Measurements from ENCODE around the gene LMTK3. TPM values are rescaled to one million over a fixed set of nuclear protein-coding genes. Genes with fewer than 3 reads are reported as not detected.

The LMTK3 gene
- total and polyA plus RNA-seq, 12 donors = 0.06 to 15.1 (median 2.2) TPM

GRCh38 chr19:48443731-48444128 is 67.9 kb downstream of the LMTK3 start:
- Histone ChIP-seq H3K27ac (no peak overlapping the region), H3K4me1 (replicated peaks in 1 of 2) (peaks cover 5 to 20% of the 10 kb centered on the region in 2 donors), H3K27me3 (peaks cover 5% of the 10 kb centered on the region), H3K4me3 (peak overlapping the region in 1 of 4 donors; percentile 86), H3K36me3 (replicated peaks in 1 of 2) (peaks cover 0 to 18% of the 10 kb centered on the region in 2 donors), H3K9me3 (replicated peaks in 1 of 3) (no peaks in the 10 kb centered on the region)
- intact Hi-C loops (cut with DNase I) = loop anchor here in 1 of 2 donors (10.0 kb wide), 1 partner anchor 49 kb away; the partner anchor contains the start of genes GRIN2D and KDELR1
- WGBS, 4 donors = 13 to 30% (median 25%) methylated on average over 3 to 45 of the region's 45 CpGs
- TF ChIP-seq, protein P1, sequence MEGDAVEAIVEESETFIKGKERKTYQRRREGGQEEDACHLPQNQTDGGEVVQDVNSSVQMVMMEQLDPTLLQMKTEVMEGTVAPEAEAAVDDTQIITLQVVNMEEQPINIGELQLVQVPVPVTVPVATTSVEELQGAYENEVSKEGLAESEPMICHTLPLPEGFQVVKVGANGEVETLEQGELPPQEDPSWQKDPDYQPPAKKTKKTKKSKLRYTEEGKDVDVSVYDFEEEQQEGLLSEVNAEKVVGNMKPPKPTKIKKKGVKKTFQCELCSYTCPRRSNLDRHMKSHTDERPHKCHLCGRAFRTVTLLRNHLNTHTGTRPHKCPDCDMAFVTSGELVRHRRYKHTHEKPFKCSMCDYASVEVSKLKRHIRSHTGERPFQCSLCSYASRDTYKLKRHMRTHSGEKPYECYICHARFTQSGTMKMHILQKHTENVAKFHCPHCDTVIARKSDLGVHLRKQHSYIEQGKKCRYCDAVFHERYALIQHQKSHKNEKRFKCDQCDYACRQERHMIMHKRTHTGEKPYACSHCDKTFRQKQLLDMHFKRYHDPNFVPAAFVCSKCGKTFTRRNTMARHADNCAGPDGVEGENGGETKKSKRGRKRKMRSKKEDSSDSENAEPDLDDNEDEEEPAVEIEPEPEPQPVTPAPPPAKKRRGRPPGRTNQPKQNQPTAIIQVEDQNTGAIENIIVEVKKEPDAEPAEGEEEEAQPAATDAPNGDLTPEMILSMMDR (IDR thresholded peaks at IDR 0.05) = no peak
- TF ChIP-seq POLR2A (IDR thresholded peaks at IDR 0.05) = no peak
- DNase-seq = no peak

GRCh38 chr19:48443256-48443655 is 68.4 kb downstream of the LMTK3 start:
- Histone ChIP-seq H3K4me3 (peak overlapping the region in 1 of 4 donors; percentile 86), H3K9me3 (replicated peaks in 1 of 3) (no peaks in the 10 kb centered on the region), H3K36me3 (replicated peaks in 1 of 2) (peaks cover 0 to 13% of the 10 kb centered on the region in 2 donors), H3K4me1 (replicated peaks in 1 of 2) (peaks cover 5 to 20% of the 10 kb centered on the region in 2 donors), H3K27me3 (peaks cover 5% of the 10 kb centered on the region), H3K27ac (no peak overlapping the region)
- DNase-seq = peak in 1 of 7 donors; percentile 23
- 10 to 22% (median 18%) methylated on average over 20 to 56 of the region's 60 CpGs; no CpG with 5 or more reads in 1 of the 4 donors for whole genome bisulfite sequencing, 4 donors
- intact Hi-C loops (cut with DNase I) = loop anchor here in 1 of 2 donors (10.0 kb wide), 1 partner anchor 48 kb away; the partner anchor contains the start of genes GRIN2D and KDELR1
- TF ChIP-seq, protein P1 (IDR thresholded peaks at IDR 0.05) = no peak
- TF ChIP-seq POLR2A (IDR thresholded peaks at IDR 0.05) = no peak

DNA sequence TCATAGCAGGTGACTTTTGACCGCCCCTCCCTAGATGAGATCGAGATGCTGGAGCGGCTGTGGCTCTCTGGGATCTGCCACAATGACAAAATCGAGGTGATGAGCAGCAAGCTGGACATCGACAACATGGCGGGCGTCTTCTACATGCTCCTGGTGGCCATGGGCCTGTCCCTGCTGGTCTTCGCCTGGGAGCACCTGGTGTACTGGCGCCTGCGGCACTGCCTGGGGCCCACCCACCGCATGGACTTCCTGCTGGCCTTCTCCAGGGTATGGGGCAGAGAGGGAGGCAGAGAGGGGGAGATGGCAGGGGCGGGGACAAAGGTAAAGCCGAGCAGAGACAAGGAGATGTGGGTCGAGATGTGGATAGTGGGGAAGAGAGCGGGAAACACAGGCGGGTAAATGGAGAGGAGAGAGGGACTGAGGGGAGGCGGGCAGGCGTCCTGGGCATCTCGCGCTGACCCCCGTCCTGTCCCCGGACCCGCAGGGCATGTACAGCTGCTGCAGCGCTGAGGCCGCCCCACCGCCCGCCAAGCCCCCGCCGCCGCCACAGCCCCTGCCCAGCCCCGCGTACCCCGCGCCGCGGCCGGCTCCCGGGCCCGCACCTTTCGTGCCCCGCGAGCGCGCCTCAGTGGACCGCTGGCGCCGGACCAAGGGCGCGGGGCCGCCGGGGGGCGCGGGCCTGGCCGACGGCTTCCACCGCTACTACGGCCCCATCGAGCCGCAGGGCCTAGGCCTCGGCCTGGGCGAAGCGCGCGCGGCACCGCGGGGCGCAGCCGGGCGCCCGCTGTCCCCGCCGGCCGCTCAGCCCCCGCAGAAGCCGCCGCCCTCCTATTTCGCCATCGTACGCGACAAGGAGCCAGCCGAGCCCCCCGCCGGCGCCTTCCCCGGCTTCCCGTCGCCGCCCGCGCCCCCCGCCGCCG is 69.3 kb downstream of the LMTK3 start:
- WGBS, 4 donors = 37 to 68% (median 61%) methylated on average over 32 to 94 of the region's 94 CpGs
- H3K36me3 ChIP-seq (replicated peaks in 1 of 2) = peaks cover 0 to 5% of the 10 kb centered on the region in 2 donors
- peaks cover 5% of the 10 kb centered on the region for H3K27me3 ChIP-seq
- intact Hi-C loops (cut with DNase I) = loop anchor here in 1 of 2 donors (10.0 kb wide), 1 partner anchor 48 kb away; the partner anchor contains the start of genes GRIN2D and KDELR1
- no peak for DNase-seq
- H3K9me3 ChIP-seq (replicated peaks in 1 of 3) = no peaks in the 10 kb centered on the region
- TF ChIP-seq, protein P1 (IDR thresholded peaks at IDR 0.05) = no peak
- no peak for TF ChIP-seq POLR2A (IDR thresholded peaks at IDR 0.05)
- H3K4me3 ChIP-seq = no peak overlapping the region
- H3K27ac ChIP-seq = no peak overlapping the region
- peaks cover 5 to 20% of the 10 kb centered on the region in 2 donors for H3K4me1 ChIP-seq (replicated peaks in 1 of 2)

- Histone ChIP-seq H3K9me3 (replicated peaks in 1 of 3) (no peaks in the 10 kb centered on the region), H3K27ac (no peak overlapping the region), H3K27me3 (peaks cover 5% of the 10 kb centered on the region), H3K36me3 (replicated peaks in 1 of 2) (no peaks in the 10 kb centered on the region), H3K4me1 (replicated peaks in 1 of 2) (peaks cover 3 to 18% of the 10 kb centered on the region in 2 donors), H3K4me3 (no peak overlapping the region)
- intact Hi-C loops (cut with DNase I) = loop anchor here in 1 of 2 donors (10.0 kb wide), 1 partner anchor 47 kb away; the partner anchor contains the start of genes GRIN2D and KDELR1
- no peak for TF ChIP-seq POLR2A (IDR thresholded peaks at IDR 0.05)
- TF ChIP-seq, protein P1 (IDR thresholded peaks at IDR 0.05) = no peak
- WGBS, 4 donors = 93 to 97% (median 96%) methylated on average over 5 to 20 of the region's 20 CpGs
- DNase-seq = no peak
Observed at GRCh38 chr19:48441360-48442050, 70.1 kb downstream of the LMTK3 start.
